ENCODE results near the gene ZNF853.
A peak's percentile ranks its signal among the peaks of the same experiment; 100 is the strongest.
"Not testable (repeated sequence)": the region's sequence is repeated elsewhere in the genome, so short reads cannot be mapped to it uniquely, and the experiment has no call there.

The ZNF853 gene

DNA sequence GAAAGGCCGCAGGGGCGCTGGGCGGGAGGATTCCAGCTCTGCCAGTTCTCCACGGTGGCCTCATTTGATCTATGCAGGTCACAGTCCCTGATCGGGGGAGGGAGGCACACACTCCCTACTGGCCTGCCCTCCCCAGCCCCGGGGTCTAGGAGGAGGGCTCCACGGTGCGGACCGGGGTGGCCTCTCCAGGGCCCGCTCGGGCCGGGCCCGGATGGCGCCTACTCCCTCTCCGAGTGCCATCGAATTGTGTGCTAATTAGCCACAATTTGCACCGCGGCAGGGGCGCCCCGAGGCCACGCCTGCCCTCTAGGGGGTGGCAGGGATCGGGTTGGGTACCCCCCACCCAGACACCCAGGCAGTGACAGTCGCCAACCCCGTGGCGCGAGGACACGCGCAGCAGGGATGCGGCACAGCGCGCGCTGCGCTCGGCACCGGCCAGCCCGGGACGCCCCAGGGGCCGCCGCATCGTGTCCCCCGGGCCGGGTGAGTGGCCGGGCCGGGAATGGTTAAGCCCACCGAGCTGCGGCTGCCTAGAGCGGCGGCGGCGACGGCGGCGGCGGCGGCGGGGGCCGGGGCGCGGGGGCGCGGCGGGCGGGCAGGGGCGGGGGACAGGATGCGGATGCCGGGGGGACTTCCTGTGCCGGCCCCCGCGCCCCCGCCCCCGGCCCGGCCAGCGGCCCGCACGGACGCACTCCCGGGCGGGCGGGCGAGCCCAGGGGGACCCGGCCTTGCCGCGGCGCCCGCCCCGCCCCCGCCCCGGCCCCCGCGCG is at the start of gene ZNF853:
Gene ZNF853 (plus strand): TSS at position 658 of the 770 bp plus-strand sequence. CDS start 565 bp downstream, outside the sequence.
- DNase-seq (ENCODE audit: low read depth): no peak

DNA sequence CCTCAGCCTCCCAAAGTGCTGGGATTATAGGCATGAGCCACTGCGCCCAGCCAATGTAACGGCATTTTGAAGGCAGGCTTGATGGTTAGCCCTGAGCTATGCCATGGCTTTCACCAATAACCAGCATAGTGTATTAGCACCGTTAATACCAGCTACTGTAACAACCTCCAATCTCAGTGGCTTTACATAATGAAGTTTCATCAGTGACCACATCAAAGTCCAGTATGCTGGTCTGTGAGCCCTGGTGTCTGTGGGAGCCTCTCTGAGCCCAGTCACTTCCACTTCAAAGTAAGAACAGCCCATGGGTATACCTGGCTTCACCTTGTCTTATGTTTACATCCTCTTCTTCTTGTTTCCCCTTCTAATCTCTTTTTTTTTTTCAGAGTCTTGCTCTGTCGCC is 49.8 kb upstream of the ZNF853 start:
- DNase-seq (ENCODE audit: low read depth): no peak

DNA sequence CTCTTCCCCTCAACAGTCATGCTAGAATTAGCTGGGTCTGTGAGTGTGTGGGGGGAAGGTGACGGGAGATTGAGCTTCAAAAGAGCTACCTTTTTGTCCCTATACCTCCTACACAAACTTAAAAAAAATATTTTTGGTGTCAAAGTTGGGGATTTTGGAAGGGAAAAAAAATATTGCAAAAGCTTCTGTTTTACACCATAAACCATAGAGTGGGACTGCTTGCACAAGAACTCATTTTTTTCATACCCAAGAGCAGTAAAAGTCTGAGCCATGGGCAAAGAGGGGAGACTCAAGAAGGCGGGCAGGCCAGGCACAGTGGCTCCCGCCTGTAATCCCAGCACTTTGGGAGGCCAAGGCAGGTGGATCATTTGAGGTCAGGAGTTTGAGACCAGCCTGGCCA is 47.5 kb upstream of the ZNF853 start:
- no peak for DNase-seq (ENCODE audit: low read depth)

GRCh38 chr7:6571160-6571779 is 44.1 kb upstream of the ZNF853 start:
- no peak for DNase-seq (ENCODE audit: low read depth)

GRCh38 chr7:6575281-6576023 is 40.0 kb upstream of the ZNF853 start:
- DNase-seq (ENCODE audit: low read depth): no peak

DNA sequence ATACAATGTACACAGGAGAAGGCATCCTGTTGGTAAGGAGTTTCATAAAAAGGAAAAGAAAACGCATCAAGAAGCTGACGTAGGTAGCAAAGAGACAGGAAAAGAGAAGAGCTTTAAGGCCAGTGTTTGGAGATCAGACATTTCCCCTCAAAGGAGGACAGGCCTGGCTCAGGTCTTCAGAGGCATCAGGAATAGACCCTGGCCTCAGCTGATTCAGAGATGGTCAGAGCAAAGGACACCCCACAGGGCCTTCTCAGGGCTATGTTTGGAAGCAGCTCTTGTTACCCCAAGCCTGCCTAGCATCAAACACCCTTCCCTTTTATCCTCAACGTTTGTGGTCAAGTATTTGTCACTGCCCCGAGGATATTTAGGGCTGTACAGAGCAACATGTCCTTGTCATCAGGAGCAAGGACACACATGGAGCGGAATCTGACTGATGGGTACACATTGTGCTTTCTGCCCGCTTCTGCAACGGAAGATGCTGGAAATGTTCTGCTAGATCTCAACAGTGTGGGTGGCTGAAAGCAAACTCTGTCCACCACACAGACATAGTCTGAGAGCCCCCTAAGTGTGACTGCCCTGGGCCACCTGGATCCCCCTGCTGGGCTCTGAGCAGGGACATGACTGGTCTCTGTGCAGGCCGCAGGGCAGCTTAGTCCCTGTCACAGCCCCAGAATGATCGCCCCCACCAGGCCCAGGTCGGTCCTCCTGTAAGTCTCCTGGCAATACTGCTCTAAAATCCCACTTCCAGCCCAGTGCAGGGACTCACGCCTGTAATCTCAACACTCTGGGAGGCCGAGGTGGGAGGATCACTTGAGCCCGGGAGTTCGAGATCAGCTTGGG is 39.2 kb upstream of the ZNF853 start:
- no peak for DNase-seq (ENCODE audit: low read depth)

GRCh38 chr7:6576867-6577368 is 38.5 kb upstream of the ZNF853 start:
- not testable (repeated sequence) for DNase-seq (ENCODE audit: low read depth)

DNA sequence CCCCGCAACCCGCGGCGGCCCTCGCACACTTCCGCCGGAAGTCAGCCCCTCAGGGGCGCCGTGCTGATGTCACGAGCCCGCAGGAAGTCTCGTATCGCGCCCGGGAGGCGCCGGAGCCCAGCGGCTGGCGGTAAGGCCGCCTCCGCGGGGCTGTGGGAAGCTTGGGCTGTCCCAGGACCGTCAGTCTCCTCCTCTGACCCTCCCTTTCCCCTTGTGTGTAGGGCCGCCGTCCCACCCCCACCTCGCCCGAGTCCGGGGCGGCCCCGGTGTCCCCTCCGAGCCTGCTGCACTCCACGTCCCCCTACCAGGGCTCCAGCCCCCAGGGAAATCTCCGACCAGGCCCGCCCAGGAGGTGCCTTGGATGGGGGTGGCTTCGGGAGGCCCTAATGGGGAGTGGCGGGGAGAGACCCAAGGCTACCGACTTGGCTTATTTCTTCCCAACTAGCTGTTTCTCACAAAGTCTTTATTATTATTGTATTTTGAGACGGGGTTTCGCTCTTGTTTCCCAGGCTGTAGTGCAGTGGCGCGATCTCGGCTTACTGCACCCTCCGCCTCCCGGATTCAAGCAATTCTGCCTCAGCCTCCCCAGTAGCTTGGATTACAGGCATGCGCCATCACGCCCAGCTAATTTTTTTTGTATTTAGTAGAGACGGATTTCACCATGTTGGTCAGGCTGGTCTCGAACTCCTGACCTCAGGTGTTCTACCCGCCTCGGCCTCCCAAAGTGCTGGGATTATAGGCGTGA is 37.9 kb upstream of the ZNF853 start, which contains the start of gene ZDHHC4:
Gene ZDHHC4 (plus strand): TSS at position 86 of the 745 bp plus-strand sequence. CDS start 3,108 bp downstream, outside the sequence.
- DNase-seq (ENCODE audit: low read depth): peak; percentile 84

- DNase-seq (ENCODE audit: low read depth): no peak
These were observed 37.0 kb upstream of the ZNF853 start for GRCh38 chr7:6578114-6579084.

DNA sequence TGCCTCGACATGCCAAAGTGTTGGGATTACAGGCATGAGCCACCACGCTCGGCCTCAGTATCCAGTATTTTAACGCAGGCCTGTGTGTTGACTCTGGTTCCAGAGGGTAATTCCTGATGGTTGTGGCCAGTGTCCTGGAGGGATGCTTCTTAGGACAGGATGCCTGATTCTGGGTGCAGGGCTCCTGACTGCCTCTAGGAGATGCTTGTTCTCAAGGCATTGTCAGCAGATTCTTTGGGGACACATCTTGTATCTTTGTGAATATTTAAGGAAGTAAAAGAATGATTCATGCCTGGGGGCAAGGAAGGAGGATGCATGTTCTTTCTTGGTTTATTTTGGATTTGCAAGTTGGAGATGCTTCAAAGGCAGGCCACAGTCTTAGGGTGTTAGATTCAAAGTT is 36.0 kb upstream of the ZNF853 start:
- DNase-seq (ENCODE audit: low read depth): no peak

DNA sequence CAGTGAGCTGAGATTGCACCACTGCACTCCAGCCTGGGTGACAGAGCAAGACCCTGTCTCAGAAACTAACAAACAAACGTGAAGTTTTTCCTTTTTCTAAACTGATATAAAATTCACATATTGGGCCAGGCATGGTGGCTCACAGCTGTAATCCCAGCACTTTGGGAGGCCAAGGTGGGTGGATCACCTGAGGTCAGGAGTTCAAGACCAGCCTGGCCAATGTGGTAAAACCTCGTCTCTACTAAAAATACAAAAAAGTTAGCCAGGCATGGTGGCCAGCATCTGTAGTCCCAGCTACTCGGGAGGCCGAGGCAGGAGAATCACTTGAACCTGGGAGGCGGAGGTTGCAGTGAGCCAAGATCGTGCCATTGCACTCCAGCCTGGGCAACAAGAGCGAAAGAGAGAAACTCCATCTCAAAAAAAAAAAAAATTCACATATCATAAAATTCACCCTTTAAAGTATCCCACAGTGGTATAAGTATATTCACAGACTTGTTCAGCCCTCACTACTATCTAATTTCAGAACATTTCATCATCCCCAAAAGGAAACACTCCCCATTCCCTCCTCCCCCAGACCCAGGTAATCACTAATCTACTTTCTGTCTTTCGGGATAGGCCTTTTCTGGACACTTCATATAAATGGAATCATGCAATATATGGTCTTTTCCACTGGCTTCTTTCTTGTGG is 29.5 kb upstream of the ZNF853 start:
- not testable (repeated sequence) for DNase-seq (ENCODE audit: low read depth)

- no peak for DNase-seq (ENCODE audit: low read depth)
These were observed 26.8 kb upstream of the ZNF853 start for GRCh38 chr7:6588566-6588965.

DNA sequence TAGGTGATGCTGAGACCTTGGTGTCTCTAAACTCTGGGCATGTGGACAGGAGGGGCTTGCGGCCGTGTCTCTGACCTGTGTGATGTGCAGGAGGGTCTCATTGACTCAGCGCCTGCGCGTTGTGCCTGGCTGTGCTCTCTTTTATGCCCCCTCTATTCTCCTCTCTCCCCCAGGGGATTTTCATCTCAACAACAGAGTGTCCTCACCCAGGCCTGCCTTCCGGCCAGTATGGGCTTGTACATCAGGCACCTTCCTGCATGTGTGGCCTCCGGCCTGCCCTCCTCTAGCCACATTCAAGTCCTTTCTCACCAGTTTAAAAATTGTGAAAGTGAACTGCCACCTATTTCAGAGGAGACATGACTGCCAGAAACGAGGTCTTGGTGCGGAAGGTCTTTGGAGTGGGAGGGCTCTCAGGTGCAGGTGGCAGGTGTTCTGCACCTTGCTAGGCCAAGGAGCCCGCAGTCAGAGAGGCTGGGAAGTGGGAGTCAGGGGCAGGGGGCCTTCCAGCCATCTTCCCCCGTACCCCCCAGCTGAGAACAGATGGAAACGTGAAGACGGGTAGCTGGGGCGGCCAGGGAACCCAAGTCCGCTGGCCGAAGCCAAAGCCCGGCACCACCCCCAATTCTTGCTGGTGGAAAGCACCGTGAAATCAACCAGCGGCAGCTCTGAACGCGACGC is 26.1 kb upstream of the ZNF853 start:
- no peak for DNase-seq (ENCODE audit: low read depth)

GRCh38 chr7:6589829-6590644 is 25.4 kb upstream of the ZNF853 start, which contains the start of gene INTS15:
INTS15 (plus strand) TSS chr7:6590021; CDS start chr7:6590284, 263 bp downstream.
- peak; percentile 75 for DNase-seq (ENCODE audit: low read depth)

- no peak for DNase-seq (ENCODE audit: low read depth)
These were observed 24.7 kb upstream of the ZNF853 start for GRCh38 chr7:6590645-6591110.

DNA sequence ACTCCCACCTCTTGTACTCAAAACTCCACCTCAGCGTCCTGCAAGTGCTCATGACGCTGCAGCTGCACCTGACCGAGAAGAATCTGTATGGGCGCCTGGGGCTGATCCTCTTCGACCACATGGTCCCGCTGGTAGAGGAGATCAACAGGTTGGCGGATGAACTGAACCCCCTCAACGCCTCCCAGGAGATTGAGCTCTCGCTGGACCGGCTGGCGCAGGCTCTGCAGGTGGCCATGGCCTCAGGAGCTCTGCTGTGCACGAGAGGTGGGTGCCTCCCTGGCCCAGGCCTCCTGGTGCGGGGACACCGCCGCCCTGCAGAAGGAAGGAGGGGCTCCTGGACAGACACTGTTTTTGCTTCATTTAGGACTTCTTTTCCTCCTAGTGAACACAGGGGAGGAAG is 15.3 kb upstream of the ZNF853 start:
- no peak for DNase-seq (ENCODE audit: low read depth)

GRCh38 chr7:6604458-6604857 is 11.0 kb upstream of the ZNF853 start:
- no peak for DNase-seq (ENCODE audit: low read depth)
